Esophagus muscularis mucosa (tissue), 3 donors: Measurements from ENCODE around the gene COL25A1.

ENCODE experiments used
- CTCF ChIP-seq, 3 experiments: fragments of 200-600 bp in 2 of 3; fragments of 450-650 bp in 1 of 3; sonication (generic) in 2 of 3; IDR thresholded peaks; one replicate each; pipeline ENCODE4 v1.5.1; 2017 to 2019; ENCODE audit warnings: antibody characterized with exemption in 3 of 3, mild to moderate bottlenecking in 2 of 3, moderate library complexity in 1 of 3
- EP300 ChIP-seq: sonication (generic); formaldehyde crosslinking; IDR thresholded peaks from one replicate; pipeline ENCODE4 v1.6.1; 2017; ENCODE audit warnings: antibody characterized with exemption

DNA sequence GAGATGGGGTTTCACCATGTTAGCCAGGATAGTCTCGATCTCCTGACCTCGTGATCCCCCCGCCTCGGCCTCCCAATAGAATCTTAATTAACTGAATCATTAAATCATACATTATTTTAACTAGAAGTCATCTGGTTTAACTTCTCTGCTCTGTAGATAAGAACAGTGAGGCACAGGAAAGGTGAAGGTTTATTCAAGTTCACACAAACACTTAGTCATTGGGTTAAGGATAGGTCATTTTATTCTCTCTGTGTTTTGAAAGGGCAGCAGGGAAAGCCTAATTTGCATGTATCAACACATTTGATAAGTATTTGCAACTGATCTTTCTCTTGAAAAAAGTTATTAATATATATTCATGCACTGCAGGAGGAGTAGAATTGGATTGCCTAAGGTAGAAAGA, 538.5 kb downstream of the COL25A1 start:
- TF ChIP-seq EP300 (no peak), CTCF (IDR thresholded peaks at IDR 0.05) (no peak)
